Gastroesophageal sphincter (tissue), 4 donors: ENCODE measurements around the gene CEP135. TPM values are rescaled to one million over a fixed set of nuclear protein-coding genes. Genes with fewer than 3 reads are reported as not detected.

ENCODE experiments used
- ATAC-seq: fragments of 150-250 bp; one replicate; pipeline ENCODE4 v1.9.1; 2016; ENCODE audit warnings: mild to moderate bottlenecking, moderate library complexity
- H3K27ac ChIP-seq, 4 donors: fragments of 200-600 bp; sonication (generic) in 3 of 4; 1 replicate in 3 of 4; 2 replicates in 1 of 4; pipeline ENCODE4 v1.5.1; 2016 to 2019
- H3K27me3 ChIP-seq: fragments of 200-600 bp; sonication (generic); one replicate; pipeline ENCODE4 v1.5.1; 2019
- H3K36me3 ChIP-seq, 2 donors: fragments of 200-600 bp; sonication (generic); one replicate each; pipeline ENCODE4 v1.5.1; 2019; ENCODE audit warnings: control low read depth in 1 of 2
- H3K4me1 ChIP-seq, 3 donors: fragments of 200-600 bp; sonication (generic); 1 replicate in 2 of 3; 2 replicates in 1 of 3; pipeline ENCODE4 v1.5.1; 2016 to 2019; ENCODE audit warnings: control low read depth in 2 of 3
- H3K4me3 ChIP-seq, 2 donors: fragments of 200-600 bp; sonication (generic); one replicate each; pipeline ENCODE4 v1.5.1; 2019; ENCODE audit warnings: mild to moderate bottlenecking in 1 of 2, moderate library complexity in 1 of 2
- H3K9me3 ChIP-seq, 3 donors: fragments of 200-600 bp; sonication (generic); one replicate each; pipeline ENCODE4 v1.5.1; 2017 to 2019; ENCODE audit warnings: control low read depth in 2 of 3
- CTCF ChIP-seq, 4 experiments: fragments of 200-600 bp in 2 of 4; fragments of 450-650 bp in 2 of 4; sonication (generic) in 1 of 4; IDR thresholded peaks; one replicate each; pipeline ENCODE4 v1.5.1; 2017 to 2019; ENCODE audit warnings: antibody characterized with exemption in 4 of 4, mild to moderate bottlenecking in 2 of 4, moderate library complexity in 2 of 4
- EP300 ChIP-seq: sonication (generic); formaldehyde crosslinking; IDR thresholded peaks from one replicate; pipeline ENCODE4 v1.6.1; 2017; ENCODE audit warnings: antibody characterized with exemption, mild to moderate bottlenecking
- POLR2A ChIP-seq, 2 donors: fragments of 450-650 bp; IDR thresholded peaks; one replicate each; pipeline ENCODE4 v1.6.1; 2017; ENCODE audit warnings: antibody characterized with exemption in 2 of 2, mild to moderate bottlenecking in 2 of 2, moderate library complexity in 1 of 2
- POLR2AphosphoS5 ChIP-seq: sonication (generic); formaldehyde crosslinking; IDR thresholded peaks from one replicate; pipeline ENCODE4 v1.6.1; 2017; ENCODE audit warnings: antibody characterized with exemption
- WGBS, 2 donors: methylation state at CpG; one replicate each; pipeline ENCODE4 v1.1.5; 2018; ENCODE audit warnings: low coverage in 1 of 2; 5-methylcytosine and 5-hydroxymethylcytosine counted together
- total RNA-seq, 4 donors: library from RNA; depleted of rRNA; stranded (reverse); fragments of >200 nt; gene quantifications; one replicate each; pipeline ENCODE4 v1.1.0, GENCODE V29; 2016

CEP135 gene
- total RNA-seq, 4 donors from 2014 or later: 4.5 to 5.3 (median 4.7) TPM

- H3K27ac ChIP-seq: no peak overlapping the region
- TF ChIP-seq CTCF (IDR thresholded peaks at IDR 0.05) (no peak), POLR2AphosphoS5 (no peak), POLR2A (IDR thresholded peaks at IDR 0.05) (no peak), EP300 (no peak)
- no peak for ATAC-seq
- 85 to 90% methylated on average over 3 of the region's 3 CpGs for WGBS, 2 donors
- no peaks in the 10 kb centered on the region for H3K4me1 ChIP-seq
- no peaks in the 10 kb centered on the region for H3K27me3 ChIP-seq
- no peak overlapping the region for H3K4me3 ChIP-seq
- no peaks in the 10 kb centered on the region for H3K9me3 ChIP-seq
- peaks cover 0 to 41% of the 10 kb centered on the region in 2 donors for H3K36me3 ChIP-seq
Observed at GRCh38 chr4:55906989-55907388, 41.8 kb upstream of the CEP135 start.

GRCh38 chr4:55907469-55907868 lies 41.3 kb upstream of the CEP135 start:
- H3K4me1 ChIP-seq: no peaks in the 10 kb centered on the region
- no peaks in the 10 kb centered on the region for H3K9me3 ChIP-seq
- TF ChIP-seq POLR2A (IDR thresholded peaks at IDR 0.05) (no peak), CTCF (IDR thresholded peaks at IDR 0.05) (no peak), POLR2AphosphoS5 (no peak), EP300 (no peak)
- H3K27ac ChIP-seq: no peak overlapping the region
- H3K27me3 ChIP-seq: no peaks in the 10 kb centered on the region
- ATAC-seq: no peak
- H3K36me3 ChIP-seq: peaks cover 0 to 37% of the 10 kb centered on the region in 2 donors
- no peak overlapping the region for H3K4me3 ChIP-seq

GRCh38 chr4:55910140-55910539 lies 38.6 kb upstream of the CEP135 start:
- no peak overlapping the region for H3K27ac ChIP-seq
- no peaks in the 10 kb centered on the region for H3K4me1 ChIP-seq
- H3K27me3 ChIP-seq: no peaks in the 10 kb centered on the region
- H3K36me3 ChIP-seq: peaks cover 0 to 10% of the 10 kb centered on the region in 2 donors
- H3K9me3 ChIP-seq: no peaks in the 10 kb centered on the region
- no peak for ATAC-seq
- WGBS, 2 donors: 60 to 83% methylated on average over 1 of the region's 1 CpG
- no peak overlapping the region for H3K4me3 ChIP-seq
- TF ChIP-seq CTCF (IDR thresholded peaks at IDR 0.05) (no peak), POLR2AphosphoS5 (no peak), EP300 (no peak), POLR2A (IDR thresholded peaks at IDR 0.05) (no peak)

- H3K4me1 ChIP-seq: no peaks in the 10 kb centered on the region
- TF ChIP-seq CTCF (IDR thresholded peaks at IDR 0.05): no peak
- no peak for TF ChIP-seq POLR2A (IDR thresholded peaks at IDR 0.05)
- no peak for TF ChIP-seq POLR2AphosphoS5
- TF ChIP-seq EP300: no peak
- ATAC-seq: no peak
- H3K27ac ChIP-seq: no peak overlapping the region
- no peaks in the 10 kb centered on the region for H3K27me3 ChIP-seq
- H3K9me3 ChIP-seq: no peaks in the 10 kb centered on the region
- WGBS, 2 donors: 73 to 82% methylated on average over 4 to 5 of the region's 6 CpGs
- H3K4me3 ChIP-seq: no peak overlapping the region
- no peaks in the 10 kb centered on the region for H3K36me3 ChIP-seq
Observed at GRCh38 chr4:55912249-55912648, 36.5 kb upstream of the CEP135 start.

- H3K27me3 ChIP-seq: no peaks in the 10 kb centered on the region
- WGBS, 2 donors: 55 to 83% methylated on average over 1 to 4 of the region's 5 CpGs
- no peaks in the 10 kb centered on the region for H3K4me1 ChIP-seq
- peak; percentile 48 for ATAC-seq
- H3K36me3 ChIP-seq: no peaks in the 10 kb centered on the region
- no peak overlapping the region for H3K4me3 ChIP-seq
- H3K27ac ChIP-seq: no peak overlapping the region
- TF ChIP-seq POLR2AphosphoS5 (no peak), CTCF (IDR thresholded peaks at IDR 0.05) (no peak), POLR2A (IDR thresholded peaks at IDR 0.05) (no peak), EP300 (no peak)
- H3K9me3 ChIP-seq: no peaks in the 10 kb centered on the region
Observed at GRCh38 chr4:55920571-55920970, 28.2 kb upstream of the CEP135 start.
